IMR-90 (cell line): Measurements from ENCODE around the gene RPL15. TPM values are rescaled to one million over a fixed set of nuclear protein-coding genes. Genes with fewer than 3 reads are reported as not detected.

Source experiments
- ATAC-seq: fragments of 200-7000 bp; cut with Tn5 transposase; 2 replicates; pipeline ENCODE4 v1.9.1; 2020; ENCODE audit warnings: low read depth, mild to moderate bottlenecking, moderate library complexity
- BruUV-seq: library from RNA; stranded (reverse); fragments of 400-500 nt; replicated peaks from 2 replicates; lab custom pipeline; 2021; lab: Mats Ljungman, UMichigan
- CTCF ChIA-PET: fragments of 300-600 bp; formaldehyde crosslinking; extraction: SDS; loops from one replicate; lab custom pipeline; 2021; ENCODE audit warnings: antibody characterized with exemption; lab: Yijun Ruan, JAX
- POLR2A ChIA-PET: fragments of 300-600 bp; sonication (Branson Sonifier 250); formaldehyde crosslinking; loops from one replicate; lab custom pipeline; 2022; ENCODE audit warnings: antibody characterized with exemption; ENCODE audit not compliant: unreplicated experiment; lab: Charles Lee
- DNase-seq: peaks from one replicate; pipeline ENCODE4 v3.0.0; 2013
- H2AFZ ChIP-seq: replicated peaks from 2 replicates; pipeline ENCODE3; 2013; ENCODE audit warnings: low read length, mild to moderate bottlenecking; ENCODE audit not compliant: poor library complexity
- H2AK5ac ChIP-seq: 2 replicates; pipeline ENCODE4 v1.6.1; 2013; ENCODE audit warnings: low read depth, low read length, inconsistent platforms
- H2AK9ac ChIP-seq: replicated peaks from 2 replicates; pipeline ENCODE3; 2013; ENCODE audit warnings: mild to moderate bottlenecking, low read depth, low read length, moderate library complexity; ENCODE audit not compliant: poor library complexity
- H2BK120ac ChIP-seq: 2 replicates; pipeline ENCODE4 v1.6.1; 2013; ENCODE audit warnings: low read depth, low read length, inconsistent platforms
- H2BK15ac ChIP-seq: 3 replicates; pipeline ENCODE4 v1.6.1; 2013; ENCODE audit warnings: low read depth, low read length, inconsistent platforms
- H2BK20ac ChIP-seq: 2 replicates; pipeline ENCODE4 v1.6.1; 2013; ENCODE audit warnings: low read depth, mild to moderate bottlenecking, inconsistent platforms, low read length, moderate library complexity
- H2BK5ac ChIP-seq: 2 replicates; pipeline ENCODE4 v1.6.1; 2013; ENCODE audit warnings: mild to moderate bottlenecking, low read depth, low read length, inconsistent platforms; ENCODE audit not compliant: poor library complexity, severe bottlenecking
- H3K14ac ChIP-seq: replicated peaks from 2 replicates; pipeline ENCODE4 v1.6.1; 2013; ENCODE audit warnings: low read depth, low read length, inconsistent platforms
- H3K18ac ChIP-seq: 2 replicates; pipeline ENCODE4 v1.6.1; 2013; ENCODE audit warnings: low read depth, low read length, control low read depth
- H3K23ac ChIP-seq: 2 replicates; pipeline ENCODE4 v1.6.1; 2013; ENCODE audit warnings: low read depth, low read length, inconsistent platforms
- H3K27ac ChIP-seq: 2 replicates; pipeline ENCODE4 v1.5.1; 2013; ENCODE audit warnings: mild to moderate bottlenecking, control low read depth, low read length; ENCODE audit not compliant: insufficient read depth
- H3K27me3 ChIP-seq: 2 replicates; pipeline ENCODE4 v1.6.1; 2013; ENCODE audit warnings: low read length; ENCODE audit not compliant: control insufficient read depth, insufficient read depth
- H3K36me3 ChIP-seq: 2 replicates; pipeline ENCODE4 v1.6.1; 2013; ENCODE audit warnings: low read length, mixed read lengths; ENCODE audit not compliant: control insufficient read depth, insufficient read depth
- H3K4ac ChIP-seq: 2 replicates; pipeline ENCODE4 v1.6.1; 2013; ENCODE audit warnings: low read depth, low read length, inconsistent platforms
- H3K4me1 ChIP-seq: 2 replicates; pipeline ENCODE4 v1.6.1; 2013; ENCODE audit warnings: low read length, mixed read lengths; ENCODE audit not compliant: control insufficient read depth, insufficient read depth
- H3K4me2 ChIP-seq: 2 replicates; pipeline ENCODE4 v1.6.1; 2013; ENCODE audit warnings: low read depth, mild to moderate bottlenecking, control low read depth, low read length, moderate library complexity
- H3K4me3 ChIP-seq: 2 replicates; pipeline ENCODE4 v1.5.1; 2013; ENCODE audit warnings: low read depth, mild to moderate bottlenecking, control low read depth, low read length, moderate library complexity; ENCODE audit not compliant: insufficient read depth
- H3K56ac ChIP-seq: 2 replicates; pipeline ENCODE4 v1.6.1; 2013; ENCODE audit warnings: low read length, inconsistent platforms; ENCODE audit not compliant: insufficient read depth; ENCODE audit errors: extremely low read depth
- H3K79me1 ChIP-seq, 2 experiments: 2 replicates each; pipeline ENCODE4 v1.6.1; 2013; ENCODE audit warnings: low read length in 2 of 2, inconsistent platforms in 1 of 2, low read depth in 1 of 2
- H3K9ac ChIP-seq: 2 replicates; pipeline ENCODE4 v1.6.1; 2013; ENCODE audit warnings: low read depth, low read length, control low read depth
- H3K9me1 ChIP-seq: 2 replicates; pipeline ENCODE4 v1.6.1; 2013; ENCODE audit warnings: low read length, inconsistent platforms; ENCODE audit not compliant: insufficient read depth
- H3K9me3 ChIP-seq: 2 replicates; pipeline ENCODE4 v1.6.1; 2013; ENCODE audit warnings: low read length; ENCODE audit not compliant: control insufficient read depth, insufficient read depth
- H4K20me1 ChIP-seq: 2 replicates; pipeline ENCODE4 v1.6.1; 2013; ENCODE audit warnings: low read length, inconsistent platforms; ENCODE audit not compliant: insufficient read depth
- H4K5ac ChIP-seq: 2 replicates; pipeline ENCODE4 v1.6.1; 2013; ENCODE audit warnings: mild to moderate bottlenecking, low read depth, low read length, control low read depth
- H4K8ac ChIP-seq, 2 experiments: 2 replicates each; pipeline ENCODE4 v1.6.1; 2013; ENCODE audit warnings: low read depth in 2 of 2, low read length in 2 of 2, control low read depth in 1 of 2, inconsistent platforms in 1 of 2
- H4K91ac ChIP-seq: 2 replicates; pipeline ENCODE4 v1.6.1; 2013; ENCODE audit warnings: low read depth, low read length, inconsistent platforms; ENCODE audit not compliant: insufficient read depth
- BHLHE40 ChIP-seq: fragments of 150-350 bp; IDR thresholded peaks from 2 replicates; pipeline ENCODE4 v1.6.1; 2016; ENCODE audit warnings: mild to moderate bottlenecking, low read depth, low read length
- MAFK ChIP-seq: IDR thresholded peaks from 2 replicates; pipeline ENCODE4 v1.6.1; 2012; ENCODE audit warnings: low read depth, low read length, improper control_type of control experiment
- MAZ ChIP-seq: IDR thresholded peaks from 2 replicates; pipeline ENCODE4 v1.6.1; 2012; ENCODE audit warnings: low read depth, mild to moderate bottlenecking, low read length, improper control_type of control experiment, moderate library complexity, borderline replicate concordance
- RFX5 ChIP-seq: IDR thresholded peaks from 2 replicates; pipeline ENCODE4 v1.8.0; 2012; ENCODE audit warnings: low read depth, mild to moderate bottlenecking, low read length, moderate library complexity
- WGBS, 2 experiments: methylation state at CpG; one replicate each; pipeline versions ENCODE4 v1.1.5 to v1.1.7; 2013; ENCODE audit warnings: missing lambda C conversion rate in 2 of 2; ENCODE audit not compliant: insufficient read length in 1 of 2; ENCODE audit errors: extremely low coverage in 2 of 2; 5-methylcytosine and 5-hydroxymethylcytosine counted together
- dilution Hi-C: fragments of 300-500 bp; cut with HindIII; formaldehyde crosslinking; loops from one replicate; pipeline ENCODE4 v1.14.3; 2018; ENCODE audit warnings: low sequenced_read_pairs; ENCODE audit not compliant: unreplicated experiment
- in situ Hi-C: fragments of 300-500 bp; cut with MboI; formaldehyde crosslinking; loops from 3 replicates; pipeline ENCODE4 v1.14.3; 2019; ENCODE audit warnings: low sequenced_read_pairs, inconsistent platforms, mixed read lengths
- intact Hi-C: fragments of 100-400 bp; cut with micrococcal nuclease; formaldehyde crosslinking; loops from 2 replicates; pipeline ENCODE4 v1.10.0; 2022
- polyA plus RNA-seq, 3 experiments: library from polyadenylated mRNA; depleted of rRNA; stranded (reverse); fragments of >200 nt; gene quantifications; 2 replicates each; pipeline ENCODE4 v1.2.3, GENCODE V29; 2012; ENCODE audit warnings: low replicate concordance in 1 of 3
- total RNA-seq: library from RNA; depleted of rRNA; stranded (reverse); fragments of >200 nt; gene quantifications from 2 replicates; pipeline ENCODE4 v1.2.3, GENCODE V29; 2012

The RPL15 gene
- total and polyA plus RNA-seq, 2 of the 4 experiments (the other 2 are of a cell fraction) = 1,419 to 4,701 TPM

DNA sequence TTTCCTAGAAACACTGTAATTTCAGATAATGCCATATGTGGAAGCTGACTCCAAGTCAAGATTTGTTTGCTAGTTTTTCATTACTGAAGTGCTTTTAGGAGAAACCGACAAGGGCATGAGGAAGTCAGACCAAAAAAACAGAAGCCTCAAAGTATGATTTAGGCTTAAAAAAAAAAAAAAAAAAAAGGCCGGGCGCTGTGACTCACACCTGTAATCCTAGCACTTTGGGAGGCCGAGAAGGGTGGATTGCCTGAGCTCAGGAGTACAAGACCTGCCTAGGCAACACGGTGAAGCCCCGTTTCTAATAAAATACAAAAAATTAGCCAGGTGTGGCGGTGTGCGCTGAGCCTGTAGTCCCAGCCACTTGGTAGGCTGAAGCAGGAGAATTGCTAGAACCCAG lies 11.6 kb downstream of the RPL15 start:
- no peak for TF ChIP-seq MAZ
- TF ChIP-seq BHLHE40 = no peak
- no peak for TF ChIP-seq RFX5
- TF ChIP-seq MAFK = no peak
- no peak for ATAC-seq

More for the DNA sequence above, 11.6 kb downstream of the RPL15 start:
- ChIA-PET CTCF (no interaction called here), POLR2A (no interaction called here)
- no CpG with 5 or more reads among the region's 8 CpGs for WGBS, 2 experiments
- Histone ChIP-seq H3K14ac (no peak overlapping the region), H3K4me1 (no peaks in the 10 kb centered on the region), H3K18ac (no peak overlapping the region), H3K27me3 (no peaks in the 10 kb centered on the region), H2BK120ac (no peak overlapping the region), H3K36me3 (no peaks in the 10 kb centered on the region), H3K4ac (no peak overlapping the region), H2AK5ac (no peak overlapping the region), H3K9me3 (no peaks in the 10 kb centered on the region), H3K9ac (no peak overlapping the region), H2BK5ac (no peak overlapping the region), H2BK20ac (no peak overlapping the region), H3K23ac (no peak overlapping the region), H2AK9ac (no peak overlapping the region), H4K20me1 (no peaks in the 10 kb centered on the region), H4K91ac (no peak overlapping the region), H3K56ac (no peak overlapping the region), H3K4me3 (no peak overlapping the region), H2AFZ (no peak overlapping the region), H4K8ac (no peak overlapping the region), H3K4me2 (no peak overlapping the region), H3K79me1 (no peaks in the 10 kb centered on the region), H3K9me1 (0 out of 2 replicates have a peak, but pooled peaks cover 4% of the 10 kb centered on the region), H3K27ac (no peak overlapping the region), H4K5ac (no peak overlapping the region), H2BK15ac (no peak overlapping the region)
- in situ Hi-C loops = no loop called here
- dilution Hi-C loops = no loop called here
- no peak for DNase-seq
- intact Hi-C loops = no loop called here
- BruUV-seq = no TSS peak
